Stromal cell of bone marrow (primary cell): Measurements from ENCODE around the gene PRDM15.
A peak's percentile ranks its signal among the peaks of the same experiment; 100 is the strongest.
"Not testable (repeated sequence)": the region's sequence is repeated elsewhere in the genome, so short reads cannot be mapped to it uniquely, and the experiment has no call there.

Source experiments
- DNase-seq: peaks from one replicate; pipeline ENCODE4 v3.0.0-alpha.2; 2012; ENCODE audit warnings: low read depth

The PRDM15 gene

DNA sequence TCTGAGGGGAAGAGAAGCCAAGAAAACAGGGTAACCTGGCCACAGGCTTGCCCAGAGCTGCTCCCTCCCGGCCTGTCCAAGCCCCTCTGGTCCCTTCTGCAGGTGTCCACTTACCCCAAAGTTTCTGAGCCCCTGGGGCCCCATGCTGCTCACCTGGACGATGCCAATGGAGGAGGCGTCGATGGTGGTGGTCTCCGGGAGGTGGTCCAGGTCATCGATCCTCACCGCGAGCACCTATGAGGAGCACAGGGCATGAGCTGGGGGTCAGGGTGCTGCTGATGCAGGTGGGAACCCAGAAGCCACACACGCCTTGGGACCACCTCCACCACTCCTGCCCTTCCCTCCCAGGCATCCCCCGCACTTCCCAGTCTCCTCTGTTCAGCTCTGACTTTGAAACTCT lies 74.8 kb downstream of the PRDM15 start:
- DNase-seq = no peak

GRCh38 chr21:41803316-41803715 lies 75.8 kb downstream of the PRDM15 start:
- no peak for DNase-seq

DNA sequence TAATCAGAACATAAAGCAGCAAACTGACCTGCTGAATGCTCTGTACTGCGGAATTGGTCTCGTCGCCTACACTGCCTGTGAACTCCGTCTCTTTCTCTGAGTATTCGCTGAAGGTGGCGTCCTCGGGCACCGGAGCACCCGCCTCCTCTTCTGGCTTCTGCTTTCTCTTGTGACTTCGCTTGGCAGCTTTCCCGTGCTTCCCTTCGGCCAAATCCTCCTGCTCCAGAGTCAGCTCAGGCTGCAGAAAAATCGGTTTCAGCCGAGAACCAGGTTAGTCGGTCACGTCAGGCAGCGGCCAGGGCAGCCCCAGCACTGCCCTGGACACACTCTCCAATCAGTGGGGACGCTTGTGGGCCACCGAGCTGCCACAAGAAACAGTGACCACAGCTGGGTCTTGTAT lies 76.5 kb downstream of the PRDM15 start:
- DNase-seq = no peak

DNA sequence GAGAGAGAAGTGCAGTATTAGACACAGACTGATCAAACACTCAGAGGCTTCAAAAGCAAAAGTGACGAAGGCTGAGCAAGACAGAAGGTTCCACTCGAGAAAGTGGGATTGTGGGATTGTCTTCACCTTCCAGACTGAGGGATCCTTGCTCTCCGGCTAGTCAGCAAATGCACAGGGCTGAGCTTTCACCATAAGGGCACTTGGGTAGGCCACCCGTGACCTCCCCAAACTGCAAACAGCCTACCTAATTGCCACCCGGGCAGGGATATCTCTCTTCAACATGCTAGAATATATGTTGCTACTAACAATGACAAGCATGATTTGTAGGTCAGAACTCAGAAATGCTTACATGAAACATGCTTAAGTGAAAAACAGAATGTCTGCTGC lies 77.0 kb downstream of the PRDM15 start:
- no peak for DNase-seq

- DNase-seq = no peak
Observed at GRCh38 chr21:41801321-41802197, 77.6 kb downstream of the PRDM15 start.

GRCh38 chr21:41800425-41801320 lies 78.5 kb downstream of the PRDM15 start:
- DNase-seq = no peak

GRCh38 chr21:41799763-41800162 lies 79.4 kb downstream of the PRDM15 start:
- DNase-seq = no peak

GRCh38 chr21:41798326-41798725 lies 80.8 kb downstream of the PRDM15 start:
- no peak for DNase-seq

DNA sequence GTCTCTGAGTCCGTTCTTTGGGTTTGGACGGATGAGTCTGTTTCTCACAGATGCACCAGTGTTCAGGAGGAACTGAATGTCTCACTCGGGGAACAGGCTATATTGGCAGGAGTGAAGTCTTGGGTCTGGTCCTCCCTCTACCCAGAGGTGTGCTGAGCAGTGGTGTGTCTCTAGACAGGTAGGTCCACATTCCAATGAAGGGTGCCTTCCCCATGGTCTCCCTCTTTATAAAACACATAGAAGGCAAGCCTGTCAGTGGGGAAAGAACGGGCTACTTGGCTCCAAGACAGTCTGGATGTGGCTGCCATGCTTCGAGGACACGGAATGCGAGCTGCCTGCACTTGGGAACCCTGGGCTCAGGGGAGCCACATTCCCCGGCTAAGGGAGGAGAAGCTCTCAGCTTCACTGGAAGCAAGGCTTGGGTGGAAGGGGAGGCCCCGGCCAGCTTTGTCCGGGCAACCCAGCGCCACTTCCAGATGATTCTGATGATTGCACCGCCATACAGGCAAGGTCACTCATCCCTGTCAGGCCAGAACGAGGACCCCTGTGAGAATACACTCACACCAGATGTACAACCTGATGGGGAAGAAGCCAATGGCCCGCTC lies 82.6 kb downstream of the PRDM15 start:
- no peak for DNase-seq

DNA sequence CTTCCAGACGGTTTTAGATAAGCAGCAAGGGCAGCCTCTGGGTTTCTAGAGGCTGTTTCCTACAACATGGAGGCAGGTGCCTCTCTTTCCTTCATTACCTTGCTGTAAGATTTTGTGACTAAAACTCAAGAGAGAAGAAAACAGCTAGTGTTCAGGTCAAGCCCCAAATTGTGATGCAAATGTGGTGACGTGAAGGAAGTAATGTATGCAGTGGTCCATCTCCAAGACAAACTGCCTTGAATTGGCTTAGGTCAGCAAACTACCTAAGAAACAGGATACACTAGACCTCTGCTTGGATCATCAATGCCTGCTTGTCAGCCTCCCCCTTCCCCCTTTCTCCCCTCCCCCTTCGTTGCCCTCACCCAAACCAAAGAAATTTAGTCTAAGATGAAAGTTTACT lies 83.4 kb downstream of the PRDM15 start:
- no peak for DNase-seq

GRCh38 chr21:41794600-41794999 lies 84.5 kb downstream of the PRDM15 start:
- DNase-seq = no peak

DNA sequence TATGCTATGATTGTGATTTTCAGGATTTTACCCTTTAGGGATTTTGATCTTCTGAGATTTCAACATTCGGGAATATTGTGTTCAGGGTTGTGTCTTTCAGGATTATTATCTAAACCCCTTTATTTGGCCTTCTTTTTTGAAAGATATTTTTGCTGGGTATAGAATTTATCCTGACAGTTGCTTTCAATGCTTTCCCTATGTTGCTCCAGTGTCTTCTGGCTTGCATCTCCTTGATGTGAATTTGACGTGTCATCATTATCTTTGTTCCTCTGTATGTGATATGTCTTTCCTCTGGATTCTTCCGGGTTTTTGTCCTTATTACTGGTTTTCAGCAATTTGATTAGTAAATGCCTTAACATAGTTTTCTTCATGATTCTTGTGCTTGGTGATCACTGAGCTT lies 86.4 kb downstream of the PRDM15 start:
- DNase-seq = no peak

GRCh38 chr21:41786509-41786987 lies 92.6 kb downstream of the PRDM15 start:
- DNase-seq = peak; percentile 58

DNA sequence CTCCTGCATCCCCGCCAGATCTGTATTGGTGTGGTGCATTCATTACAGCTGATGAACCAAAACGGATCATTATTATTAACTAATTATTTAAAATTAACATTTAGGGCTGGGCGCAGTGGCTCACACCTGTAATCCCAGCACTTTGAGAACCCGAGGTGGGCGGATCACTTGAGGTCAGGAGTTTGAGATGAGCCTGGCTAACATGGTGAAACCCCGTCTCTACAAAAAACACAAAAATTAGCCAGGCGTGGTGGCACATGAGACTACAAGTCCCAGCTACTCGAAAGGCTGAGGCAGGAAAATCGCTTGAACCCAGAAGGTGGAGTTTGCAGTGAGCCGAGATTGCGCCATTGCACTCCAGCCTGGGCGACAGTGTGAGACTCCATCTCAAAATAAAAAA lies 93.9 kb downstream of the PRDM15 start:
- DNase-seq = not testable (repeated sequence)

- no peak for DNase-seq
Observed at GRCh38 chr21:41784456-41785102, 94.6 kb downstream of the PRDM15 start.

- no peak for DNase-seq
Observed at GRCh38 chr21:41783476-41784180, 95.5 kb downstream of the PRDM15 start.

DNA sequence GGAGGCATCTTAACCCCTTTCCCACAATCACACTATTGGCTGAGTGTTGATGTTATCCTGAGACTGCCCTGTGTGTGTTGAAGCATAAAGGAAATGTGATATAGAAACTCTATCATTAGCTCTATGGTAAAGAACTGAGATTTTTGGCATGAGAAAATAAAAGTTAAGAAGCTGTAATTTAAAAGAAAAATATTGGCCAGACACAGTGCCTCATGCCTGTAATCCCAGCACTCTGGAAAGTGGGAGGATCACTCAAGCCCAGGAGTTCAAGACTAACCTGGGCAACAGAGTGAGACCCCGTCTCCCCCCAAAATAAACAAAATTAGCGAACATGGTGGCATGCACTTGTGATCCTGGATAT lies 98.1 kb downstream of the PRDM15 start:
- no peak for DNase-seq

DNA sequence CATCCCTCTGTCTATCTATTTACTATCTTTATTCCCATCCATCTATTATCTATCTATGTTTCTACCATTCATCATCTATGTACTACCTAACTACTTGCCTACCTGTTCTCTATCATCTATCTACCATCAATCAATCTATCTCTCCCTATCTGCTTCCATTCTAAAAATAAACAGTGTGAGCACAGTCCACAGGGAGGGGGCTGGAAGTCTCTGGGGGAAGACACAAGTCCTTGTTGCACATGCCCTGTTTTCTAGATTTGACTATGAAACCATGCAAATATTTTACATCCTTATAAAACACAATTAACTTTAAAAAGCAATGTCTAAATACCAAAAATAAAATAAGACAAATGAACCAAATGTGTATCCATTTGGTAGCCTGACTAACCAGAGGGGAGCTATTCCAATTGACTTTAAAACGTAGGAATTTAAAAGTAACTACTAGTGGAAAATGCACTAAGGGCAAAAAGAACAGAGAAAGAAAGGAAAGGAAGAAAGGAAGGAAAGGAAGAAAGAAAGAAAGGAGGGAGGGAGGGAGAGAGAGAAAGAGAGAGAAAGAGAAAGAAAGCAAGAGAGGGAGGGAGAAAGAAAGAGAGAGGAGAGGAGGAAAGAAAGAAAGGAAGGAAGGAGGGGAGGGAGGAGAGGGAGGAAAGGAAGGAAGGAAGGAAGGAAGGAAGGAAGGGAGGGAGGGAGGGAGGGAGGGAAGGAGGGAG lies 98.7 kb downstream of the PRDM15 start:
- no peak for DNase-seq

DNA sequence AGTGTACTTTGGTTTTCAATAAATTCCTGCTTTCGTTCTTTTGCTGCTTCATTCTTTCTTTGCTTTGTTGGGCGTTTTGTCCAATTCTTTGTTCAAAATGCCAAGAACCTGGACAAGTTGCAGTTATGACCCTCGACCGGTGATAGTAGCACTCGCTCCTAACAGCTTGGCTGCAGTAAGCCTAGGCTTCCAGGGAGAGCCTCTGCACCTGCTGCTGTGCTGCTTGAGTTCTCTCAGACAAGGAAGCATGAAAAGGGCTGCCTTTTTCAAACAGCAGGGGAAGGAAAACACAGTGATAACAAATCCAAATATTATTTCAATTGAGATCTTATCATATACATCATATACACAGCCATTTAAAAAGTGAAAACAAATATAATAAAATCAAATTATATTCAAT lies 99.5 kb downstream of the PRDM15 start:
- no peak for DNase-seq

- DNase-seq = no peak
Observed at GRCh38 chr21:41778930-41779600, 100.1 kb downstream of the PRDM15 start.
